GM21717 (cell line): ENCODE measurements around the gene PPIL4.
"Not testable (repeated sequence)": the region's sequence is repeated elsewhere in the genome, so short reads cannot be mapped to it uniquely, and the experiment has no call there.

Experiments
- ATAC-seq: cut with Tn5 transposase; IDR thresholded peaks from one replicate; pipeline ENCODE4 v1.9.1; 2021; ENCODE audit warnings: mild to moderate bottlenecking, moderate library complexity; ENCODE audit not compliant: unreplicated experiment

Gene PPIL4

GRCh38 chr6:149534742-149535141 is 11.1 kb downstream of the PPIL4 start:
- no peak for ATAC-seq

GRCh38 chr6:149529650-149530049 is 16.2 kb downstream of the PPIL4 start:
- ATAC-seq, result no peak

GRCh38 chr6:149515494-149515893 is 30.3 kb downstream of the PPIL4 start:
- no peak for ATAC-seq

GRCh38 chr6:149513915-149514314 is 31.9 kb downstream of the PPIL4 start:
- no peak for ATAC-seq

GRCh38 chr6:149510793-149511512 is 34.9 kb downstream of the PPIL4 start:
- no peak for ATAC-seq

GRCh38 chr6:149508485-149508884 is 37.4 kb downstream of the PPIL4 start:
- ATAC-seq, result no peak

GRCh38 chr6:149503872-149504271 is 42.0 kb downstream of the PPIL4 start:
- no peak for ATAC-seq

GRCh38 chr6:149503276-149503675 is 42.6 kb downstream of the PPIL4 start:
- ATAC-seq, result no peak

- no peak for ATAC-seq
Observed at GRCh38 chr6:149501768-149502167, 44.1 kb downstream of the PPIL4 start.

GRCh38 chr6:149501201-149501600 is 44.6 kb downstream of the PPIL4 start:
- ATAC-seq, result no peak

GRCh38 chr6:149500096-149500495 is 45.7 kb downstream of the PPIL4 start:
- no peak for ATAC-seq

- no peak for ATAC-seq
Observed at GRCh38 chr6:149499066-149499465, 46.8 kb downstream of the PPIL4 start.

GRCh38 chr6:149497365-149497764 is 48.5 kb downstream of the PPIL4 start:
- no peak for ATAC-seq

GRCh38 chr6:149496597-149496996 is 49.2 kb downstream of the PPIL4 start:
- not testable (repeated sequence) for ATAC-seq

- ATAC-seq, result not testable (repeated sequence)
Observed at GRCh38 chr6:149495349-149496016, 50.4 kb downstream of the PPIL4 start.

GRCh38 chr6:149494810-149495209 is 51.0 kb downstream of the PPIL4 start:
- peak; percentile 67 for ATAC-seq

- no peak for ATAC-seq
Observed at GRCh38 chr6:149493761-149494320, 52.0 kb downstream of the PPIL4 start.

GRCh38 chr6:149492798-149493343 is 53.0 kb downstream of the PPIL4 start:
- ATAC-seq, result no peak

- no peak for ATAC-seq
Observed at GRCh38 chr6:149489967-149490366, 55.9 kb downstream of the PPIL4 start.

GRCh38 chr6:149488815-149489214 is 57.0 kb downstream of the PPIL4 start:
- ATAC-seq, result no peak

GRCh38 chr6:149487316-149487715 is 58.5 kb downstream of the PPIL4 start:
- ATAC-seq, result no peak
